Transverse colon (tissue), 4 donors: Measurements from ENCODE around the gene NLGN4Y. TPM values are rescaled to one million over a fixed set of nuclear protein-coding genes. Genes with fewer than 3 reads are reported as not detected.

ENCODE experiments used
- DNase-seq: peaks from one replicate; pipeline ENCODE4 v3.0.0-alpha.2; 2019
- H3K27ac ChIP-seq, 4 donors: fragments of 200-600 bp; sonication (generic); 2 replicates each; pipeline ENCODE4 v1.5.1; 2016 to 2018; ENCODE audit warnings: inconsistent platforms in 4 of 4
- H3K27me3 ChIP-seq: fragments of 200-600 bp; sonication (generic); 2 replicates; pipeline ENCODE4 v1.5.1; 2017; ENCODE audit warnings: inconsistent platforms
- H3K36me3 ChIP-seq, 4 donors: fragments of 200-600 bp; sonication (generic); 2 replicates each; pipeline ENCODE4 v1.5.1; 2017 to 2019; ENCODE audit warnings: inconsistent platforms in 4 of 4
- H3K4me1 ChIP-seq, 4 donors: fragments of 200-600 bp; sonication (generic); 2 replicates each; pipeline ENCODE4 v1.5.1; 2017 to 2020; ENCODE audit warnings: inconsistent platforms in 4 of 4
- H3K4me3 ChIP-seq, 4 donors: fragments of 200-600 bp; sonication (generic); 1 replicate in 1 of 4; 2 replicates in 3 of 4; pipeline versions ENCODE4 v1.5.1 to v1.6.1; 2017 to 2019; ENCODE audit warnings: inconsistent platforms in 4 of 4
- H3K9me3 ChIP-seq, 2 donors: fragments of 200-600 bp; sonication (generic); 2 replicates each; pipeline ENCODE4 v1.5.1; 2017 to 2019; ENCODE audit warnings: inconsistent platforms in 2 of 2
- EP300 ChIP-seq: sonication (generic); formaldehyde crosslinking; IDR thresholded peaks from one replicate; pipeline ENCODE4 v1.6.1; 2017; ENCODE audit warnings: antibody characterized with exemption, low read depth
- POLR2A ChIP-seq: fragments of 450-650 bp; IDR thresholded peaks from one replicate; pipeline ENCODE4 v1.6.1; 2016; ENCODE audit warnings: antibody characterized with exemption, mild to moderate bottlenecking, moderate library complexity
- POLR2AphosphoS5 ChIP-seq, 3 donors: sonication (generic); formaldehyde crosslinking; IDR thresholded peaks; one replicate each; pipeline ENCODE4 v1.6.1; 2016; ENCODE audit warnings: antibody characterized with exemption in 3 of 3
- WGBS, 2 donors: methylation state at CpG; one replicate each; pipeline ENCODE4 v1.1.5; 2018; ENCODE audit warnings: low coverage in 1 of 2; 5-methylcytosine and 5-hydroxymethylcytosine counted together
- in situ Hi-C, 4 donors: fragments of 200-750 bp; cut with MboI; loops; one replicate each; pipeline versions ENCODE4 v1.15.0 to v1.15.1; 2017; ENCODE audit warnings: low sequenced_read_pairs in 3 of 4, low pct_ligation_motif_present in 1 of 4, low pct_unique_long_range_greater_than_20kb in 1 of 4
- intact Hi-C: fragments of 100-400 bp; cut with DNase I; formaldehyde crosslinking; loops from one replicate; pipeline ENCODE4 v1.15.1; 2023; ENCODE audit warnings: low total_unique reads
- total RNA-seq, 4 donors: library from RNA; depleted of rRNA; stranded (reverse); fragments of >200 nt; gene quantifications; one replicate each; pipeline ENCODE4 v1.1.0, GENCODE V29; 2016
- TF ChIP-seq, protein P1 (sequence below), 5 experiments: fragments of 200-600 bp in 3 of 5; fragments of 450-650 bp in 2 of 5; sonication (generic) in 3 of 5; IDR thresholded peaks; 1 replicate in 2 of 5; 2 replicates in 3 of 5; pipeline ENCODE4 v1.5.1; 2016 to 2017; ENCODE audit warnings: antibody characterized with exemption in 5 of 5, inconsistent platforms in 3 of 5, mild to moderate bottlenecking in 2 of 5, moderate library complexity in 1 of 5

The NLGN4Y gene
- total RNA-seq, 4 donors from 2014 or later: 4.2 to 4.9 TPM; not detected in 2

GRCh38 chrY:14628208-14628607 is 103.9 kb downstream of the NLGN4Y start:
- Histone ChIP-seq H3K27ac (no peak overlapping the region), H3K4me1 (no peaks in the 10 kb centered on the region), H3K9me3 (no peaks in the 10 kb centered on the region), H3K4me3 (no peak overlapping the region), H3K27me3 (no peaks in the 10 kb centered on the region), H3K36me3 (no peaks in the 10 kb centered on the region)
- TF ChIP-seq, protein P1, sequence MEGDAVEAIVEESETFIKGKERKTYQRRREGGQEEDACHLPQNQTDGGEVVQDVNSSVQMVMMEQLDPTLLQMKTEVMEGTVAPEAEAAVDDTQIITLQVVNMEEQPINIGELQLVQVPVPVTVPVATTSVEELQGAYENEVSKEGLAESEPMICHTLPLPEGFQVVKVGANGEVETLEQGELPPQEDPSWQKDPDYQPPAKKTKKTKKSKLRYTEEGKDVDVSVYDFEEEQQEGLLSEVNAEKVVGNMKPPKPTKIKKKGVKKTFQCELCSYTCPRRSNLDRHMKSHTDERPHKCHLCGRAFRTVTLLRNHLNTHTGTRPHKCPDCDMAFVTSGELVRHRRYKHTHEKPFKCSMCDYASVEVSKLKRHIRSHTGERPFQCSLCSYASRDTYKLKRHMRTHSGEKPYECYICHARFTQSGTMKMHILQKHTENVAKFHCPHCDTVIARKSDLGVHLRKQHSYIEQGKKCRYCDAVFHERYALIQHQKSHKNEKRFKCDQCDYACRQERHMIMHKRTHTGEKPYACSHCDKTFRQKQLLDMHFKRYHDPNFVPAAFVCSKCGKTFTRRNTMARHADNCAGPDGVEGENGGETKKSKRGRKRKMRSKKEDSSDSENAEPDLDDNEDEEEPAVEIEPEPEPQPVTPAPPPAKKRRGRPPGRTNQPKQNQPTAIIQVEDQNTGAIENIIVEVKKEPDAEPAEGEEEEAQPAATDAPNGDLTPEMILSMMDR (IDR thresholded peaks at IDR 0.05): no peak
- TF ChIP-seq EP300 (no peak), POLR2A (no peak), POLR2AphosphoS5 (IDR thresholded peaks at IDR 0.05) (no peak)
- 70% methylated on average over 2 of the region's 6 CpGs; no CpG with 5 or more reads in 1 of the 2 donors for WGBS, 2 donors
- in situ Hi-C loops: no loop called here
- intact Hi-C loops: no loop called here
- DNase-seq: no peak

- intact Hi-C loops: no loop called here
- in situ Hi-C loops: no loop called here
- no peaks in the 10 kb centered on the region for H3K36me3 ChIP-seq
- H3K4me3 ChIP-seq: no peak overlapping the region
- no peak for DNase-seq
- no peaks in the 10 kb centered on the region for H3K9me3 ChIP-seq
- TF ChIP-seq POLR2AphosphoS5 (IDR thresholded peaks at IDR 0.05) (no peak), EP300 (no peak), POLR2A (no peak)
- TF ChIP-seq, protein P1 (IDR thresholded peaks at IDR 0.05): no peak
- no CpG with 5 or more reads among the region's 1 CpG for WGBS, 2 donors
- no peaks in the 10 kb centered on the region for H3K27me3 ChIP-seq
- H3K27ac ChIP-seq: no peak overlapping the region
- no peaks in the 10 kb centered on the region for H3K4me1 ChIP-seq
Measured at GRCh38 chrY:14631676-14632075, 107.3 kb downstream of the NLGN4Y start.

- Histone ChIP-seq H3K9me3 (no peaks in the 10 kb centered on the region), H3K4me3 (no peak overlapping the region), H3K27me3 (no peaks in the 10 kb centered on the region), H3K4me1 (no peaks in the 10 kb centered on the region), H3K27ac (no peak overlapping the region), H3K36me3 (no peaks in the 10 kb centered on the region)
- TF ChIP-seq, protein P1 (IDR thresholded peaks at IDR 0.05): no peak
- TF ChIP-seq POLR2A: no peak
- no peak for TF ChIP-seq EP300
- no peak for TF ChIP-seq POLR2AphosphoS5 (IDR thresholded peaks at IDR 0.05)
- in situ Hi-C loops (no loop called here), intact Hi-C loops (no loop called here)
- WGBS, 2 donors: 89% methylated on average over 2 of the region's 2 CpGs; no CpG with 5 or more reads in 1 of the 2 donors
- no peak for DNase-seq
Measured at GRCh38 chrY:14633718-14634117, 109.4 kb downstream of the NLGN4Y start.

DNA sequence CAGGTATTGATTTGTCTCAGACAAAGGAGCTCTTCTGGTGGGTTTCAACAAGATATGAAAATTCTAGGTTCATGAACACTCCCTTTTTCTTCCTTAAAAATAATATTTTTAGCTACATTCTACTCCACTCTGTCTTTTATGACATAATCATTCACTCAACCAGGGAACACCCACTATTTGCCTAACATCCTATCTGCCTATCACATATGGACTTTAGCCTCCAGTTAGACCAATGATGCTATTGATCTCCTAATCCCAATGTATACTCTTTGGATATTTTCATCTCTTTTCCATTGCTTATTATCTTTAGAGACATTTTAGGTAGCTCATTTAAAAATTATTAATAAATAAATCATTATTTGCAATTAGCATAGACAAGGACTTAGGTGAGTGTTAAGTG is 110.6 kb downstream of the NLGN4Y start:
- TF ChIP-seq EP300 (no peak), POLR2A (no peak), POLR2AphosphoS5 (IDR thresholded peaks at IDR 0.05) (no peak)
- TF ChIP-seq, protein P1 (IDR thresholded peaks at IDR 0.05): no peak
- H3K4me1 ChIP-seq: no peaks in the 10 kb centered on the region
- no peak overlapping the region for H3K27ac ChIP-seq
- no peaks in the 10 kb centered on the region for H3K27me3 ChIP-seq
- no peak overlapping the region for H3K4me3 ChIP-seq
- in situ Hi-C loops: no loop called here
- no peaks in the 10 kb centered on the region for H3K9me3 ChIP-seq
- no peak for DNase-seq
- H3K36me3 ChIP-seq: no peaks in the 10 kb centered on the region
- intact Hi-C loops: no loop called here
